ENCODE results near the gene PHACTR1. TPM values are rescaled to one million over a fixed set of nuclear protein-coding genes. Genes with fewer than 3 reads are reported as not detected.

Gene PHACTR1
- total RNA-seq, 6 experiments from 2014 or later: 0.20 to 3.5 (median 0.93) TPM

- H3K27ac ChIP-seq: no peak overlapping the region
- DNase-seq (no peak), ATAC-seq (no peak)
- TF ChIP-seq POLR2A (IDR thresholded peaks at IDR 0.05) (no peak), CTCF (IDR thresholded peaks at IDR 0.05) (no peak)
- H3K9me3 ChIP-seq: no peaks in the 10 kb centered on the region
- 80% methylated on average over 6 of the region's 6 CpGs for WGBS (ENCODE audit: insufficient coverage, low coverage, low lambda C conversion rate, missing lambda C conversion rate)
- H3K36me3 ChIP-seq: no peaks in the 10 kb centered on the region
- no peak overlapping the region for H3K4me3 ChIP-seq
- no peaks in the 10 kb centered on the region for H3K4me1 ChIP-seq
- H3K27me3 ChIP-seq: no peaks in the 10 kb centered on the region
- intact Hi-C loops (cut with DNase I): no loop called here
These were observed 158.5 kb downstream of the PHACTR1 start for GRCh38 chr6:12875051-12875450.

GRCh38 chr6:12878741-12879140 lies 162.2 kb downstream of the PHACTR1 start:
- 50% methylated on average over 4 of the region's 4 CpGs for WGBS (ENCODE audit: insufficient coverage, low coverage, low lambda C conversion rate, missing lambda C conversion rate)

GRCh38 chr6:12882761-12883290 lies 166.3 kb downstream of the PHACTR1 start:
- Histone ChIP-seq H3K4me1 (no peaks in the 10 kb centered on the region), H3K4me3 (no peak overlapping the region), H3K36me3 (no peaks in the 10 kb centered on the region), H3K9me3 (no peaks in the 10 kb centered on the region), H3K27me3 (no peaks in the 10 kb centered on the region), H3K27ac (no peak overlapping the region)
- 43% methylated on average over 2 of the region's 2 CpGs for WGBS (ENCODE audit: insufficient coverage, low coverage, low lambda C conversion rate, missing lambda C conversion rate)
- DNase-seq: no peak
- ATAC-seq: no peak
- intact Hi-C loops (cut with DNase I): no loop called here
- no peak for TF ChIP-seq CTCF (IDR thresholded peaks at IDR 0.05)
- TF ChIP-seq POLR2A (IDR thresholded peaks at IDR 0.05): no peak

More at GRCh38 chr6:12878741-12879140, 162.2 kb downstream of the PHACTR1 start:
- DNase-seq (no peak), ATAC-seq (no peak)
- no peak for TF ChIP-seq CTCF (IDR thresholded peaks at IDR 0.05)
- TF ChIP-seq POLR2A (IDR thresholded peaks at IDR 0.05): no peak
- Histone ChIP-seq H3K27ac (no peak overlapping the region), H3K9me3 (no peaks in the 10 kb centered on the region), H3K27me3 (no peaks in the 10 kb centered on the region), H3K36me3 (no peaks in the 10 kb centered on the region), H3K4me1 (no peaks in the 10 kb centered on the region), H3K4me3 (no peak overlapping the region)
- intact Hi-C loops (cut with DNase I): no loop called here

- H3K27ac ChIP-seq: no peak overlapping the region
- DNase-seq (no peak), ATAC-seq (no peak)
- intact Hi-C loops (cut with DNase I): no loop called here
- 56% methylated on average over 7 of the region's 7 CpGs for WGBS (ENCODE audit: insufficient coverage, low coverage, low lambda C conversion rate, missing lambda C conversion rate)
- no peak for TF ChIP-seq POLR2A (IDR thresholded peaks at IDR 0.05)
- no peak for TF ChIP-seq CTCF (IDR thresholded peaks at IDR 0.05)
- no peaks in the 10 kb centered on the region for H3K27me3 ChIP-seq
- no peaks in the 10 kb centered on the region for H3K4me1 ChIP-seq
- no peaks in the 10 kb centered on the region for H3K9me3 ChIP-seq
- no peak overlapping the region for H3K4me3 ChIP-seq
- no peaks in the 10 kb centered on the region for H3K36me3 ChIP-seq
These were observed 168.4 kb downstream of the PHACTR1 start for GRCh38 chr6:12884983-12885382.
